ENCODE results near the gene PAOX.
"Not testable (repeated sequence)": the region's sequence is repeated elsewhere in the genome, so short reads cannot be mapped to it uniquely, and the experiment has no call there.

The PAOX gene

GRCh38 chr10:133411523-133412380 lies 32.7 kb downstream of the PAOX start:
- no peak overlapping the region for H3K4me3 ChIP-seq (replicated peaks in 1 of 2; ENCODE audit: low read depth in 2 of 2, low read length in 2 of 2)
- no peak for TF ChIP-seq CTCF (IDR thresholded peaks at IDR 0.05; ENCODE audit: low read depth, low read length)
- no peak for DNase-seq (ENCODE audit: low read depth in 2 of 2)

- no peak for DNase-seq (ENCODE audit: low read depth in 2 of 2)
- TF ChIP-seq CTCF (IDR thresholded peaks at IDR 0.05; ENCODE audit: low read depth, low read length), result no peak
- H3K4me3 ChIP-seq (replicated peaks in 1 of 2; ENCODE audit: low read depth in 2 of 2, low read length in 2 of 2), result no peak overlapping the region
Observed at GRCh38 chr10:133412381-133412711, 33.3 kb downstream of the PAOX start.

GRCh38 chr10:133414401-133414800 lies 35.3 kb downstream of the PAOX start:
- H3K4me3 ChIP-seq (replicated peaks in 1 of 2; ENCODE audit: low read depth in 2 of 2, low read length in 2 of 2); DNase-seq (ENCODE audit: low read depth in 2 of 2): not testable (repeated sequence)

- H3K4me3 ChIP-seq (replicated peaks in 1 of 2; ENCODE audit: low read depth in 2 of 2, low read length in 2 of 2), result no peak overlapping the region
- no peak for DNase-seq (ENCODE audit: low read depth in 2 of 2)
- TF ChIP-seq CTCF (IDR thresholded peaks at IDR 0.05; ENCODE audit: low read depth, low read length), result no peak
Observed at GRCh38 chr10:133415752-133416151, 36.7 kb downstream of the PAOX start.

GRCh38 chr10:133418289-133418993 lies 39.4 kb downstream of the PAOX start:
- DNase-seq (ENCODE audit: low read depth in 2 of 2), result no peak

GRCh38 chr10:133419211-133419950 lies 40.3 kb downstream of the PAOX start:
- no peak overlapping the region for H3K4me3 ChIP-seq (replicated peaks in 1 of 2; ENCODE audit: low read depth in 2 of 2, low read length in 2 of 2)
- no peak for DNase-seq (ENCODE audit: low read depth in 2 of 2)
- no peak for TF ChIP-seq CTCF (IDR thresholded peaks at IDR 0.05; ENCODE audit: low read depth, low read length)

More at GRCh38 chr10:133418289-133418993, 39.4 kb downstream of the PAOX start:
- TF ChIP-seq CTCF (IDR thresholded peaks at IDR 0.05; ENCODE audit: low read depth, low read length), result no peak
- no peak overlapping the region for H3K4me3 ChIP-seq (replicated peaks in 1 of 2; ENCODE audit: low read depth in 2 of 2, low read length in 2 of 2)

GRCh38 chr10:133420028-133420427 lies 41.0 kb downstream of the PAOX start:
- DNase-seq (ENCODE audit: low read depth in 2 of 2), result no peak
- TF ChIP-seq CTCF (IDR thresholded peaks at IDR 0.05; ENCODE audit: low read depth, low read length), result no peak
- no peak overlapping the region for H3K4me3 ChIP-seq (replicated peaks in 1 of 2; ENCODE audit: low read depth in 2 of 2, low read length in 2 of 2)

Measured in cardiac fibroblast (primary cell).